Breast epithelium (tissue), 4 donors: ENCODE results near the gene ELMO1. TPM values are rescaled to one million over a fixed set of nuclear protein-coding genes. Genes with fewer than 3 reads are reported as not detected.

Source experiments
- DNase-seq, 2 donors: peaks; one replicate each; pipeline ENCODE4 v3.0.0-alpha.2; 2019; ENCODE audit warnings: low spot score in 2 of 2
- H3K27ac ChIP-seq, 2 donors: fragments of 200-600 bp; sonication (generic) in 1 of 2; one replicate each; pipeline ENCODE4 v1.5.1; 2016 to 2019; ENCODE audit warnings: mild to moderate bottlenecking in 1 of 2
- H3K27me3 ChIP-seq, 2 donors: fragments of 200-600 bp; sonication (generic) in 1 of 2; one replicate each; pipeline versions ENCODE4 v1.5.1 to v1.6.0; 2017 to 2019; ENCODE audit warnings: control low read depth in 1 of 2, mild to moderate bottlenecking in 1 of 2
- H3K36me3 ChIP-seq: fragments of 200-600 bp; one replicate; pipeline ENCODE4 v1.5.1; 2019
- H3K4me1 ChIP-seq, 2 donors: fragments of 200-600 bp; sonication (generic); one replicate each; pipeline ENCODE4 v1.5.1; 2016 to 2019; ENCODE audit warnings: control low read depth in 1 of 2
- H3K4me3 ChIP-seq, 3 donors: fragments of 200-600 bp; sonication (generic); 1 replicate in 2 of 3; 2 replicates in 1 of 3; pipeline ENCODE4 v1.5.1; 2016 to 2019; ENCODE audit warnings: mild to moderate bottlenecking in 3 of 3, moderate library complexity in 2 of 3
- H3K9me3 ChIP-seq, 2 donors: fragments of 200-600 bp; sonication (generic) in 1 of 2; one replicate each; pipeline ENCODE4 v1.5.1; 2016 to 2019; ENCODE audit warnings: control low read depth in 1 of 2
- CTCF ChIP-seq, 3 donors: fragments of 450-650 bp; IDR thresholded peaks; one replicate each; pipeline ENCODE4 v1.5.1; 2016 to 2017; ENCODE audit warnings: antibody characterized with exemption in 3 of 3, mild to moderate bottlenecking in 3 of 3, moderate library complexity in 3 of 3
- POLR2A ChIP-seq: fragments of 450-650 bp; IDR thresholded peaks from one replicate; pipeline ENCODE4 v1.6.1; 2016; ENCODE audit warnings: antibody characterized with exemption, mild to moderate bottlenecking, moderate library complexity
- POLR2AphosphoS5 ChIP-seq, 3 donors: sonication (generic); formaldehyde crosslinking; IDR thresholded peaks; one replicate each; pipeline ENCODE4 v1.6.1; 2017; ENCODE audit warnings: antibody characterized with exemption in 3 of 3
- intact Hi-C: fragments of 100-400 bp; cut with DNase I; formaldehyde crosslinking; loops from one replicate; pipeline ENCODE4 v1.15.1; 2023; ENCODE audit warnings: low total_unique reads
- total RNA-seq, 3 donors: library from RNA; depleted of rRNA; stranded (reverse); fragments of >200 nt; gene quantifications; one replicate each; pipeline ENCODE4 v1.1.0, GENCODE V29; 2016

Gene ELMO1
- total RNA-seq, 3 donors from 2014 or later: 49.5 to 110 (median 66.9) TPM

GRCh38 chr7:37255327-37255944 is 193.2 kb downstream of the ELMO1 start:
- Histone ChIP-seq H3K27me3 (no peaks in the 10 kb centered on the region), H3K4me1 (no peaks in the 10 kb centered on the region), H3K4me3 (no peak overlapping the region), H3K9me3 (no peaks in the 10 kb centered on the region), H3K36me3 (no peaks in the 10 kb centered on the region), H3K27ac (no peak overlapping the region)
- TF ChIP-seq POLR2A (no peak), CTCF (IDR thresholded peaks at IDR 0.05) (no peak), POLR2AphosphoS5 (IDR thresholded peaks at IDR 0.05) (no peak)
- intact Hi-C loops: no loop called here
- no peak for DNase-seq

DNA sequence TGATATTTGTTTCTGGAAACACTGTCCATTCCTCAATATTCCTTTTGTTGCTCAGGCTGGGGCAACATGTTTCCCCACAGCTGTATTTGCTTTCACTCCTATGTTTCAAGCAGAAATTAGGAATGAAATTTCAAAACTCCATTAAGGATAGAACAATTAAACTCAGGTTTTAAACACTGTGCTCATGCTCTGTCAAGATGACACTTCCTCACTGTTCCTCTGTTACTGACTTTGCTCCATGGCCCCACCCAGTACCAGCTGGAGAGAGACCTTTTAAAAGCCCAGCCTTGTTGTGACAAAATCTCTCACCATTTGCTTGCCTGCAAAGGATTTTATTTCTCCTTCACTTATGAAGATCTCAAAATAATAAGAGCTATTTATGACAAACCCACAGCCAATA is 197.4 kb downstream of the ELMO1 start:
- intact Hi-C loops: no loop called here
- Histone ChIP-seq H3K4me1 (no peaks in the 10 kb centered on the region), H3K4me3 (no peak overlapping the region), H3K9me3 (no peaks in the 10 kb centered on the region), H3K27me3 (no peaks in the 10 kb centered on the region), H3K36me3 (no peaks in the 10 kb centered on the region), H3K27ac (peak overlapping the region in 1 of 2 donors; percentile 55)
- no peak for TF ChIP-seq CTCF (IDR thresholded peaks at IDR 0.05)
- TF ChIP-seq POLR2AphosphoS5 (IDR thresholded peaks at IDR 0.05): no peak
- no peak for DNase-seq

GRCh38 chr7:37249240-37249639 is 199.4 kb downstream of the ELMO1 start:
- intact Hi-C loops: no loop called here
- Histone ChIP-seq H3K27me3 (no peaks in the 10 kb centered on the region), H3K4me3 (no peak overlapping the region), H3K9me3 (no peaks in the 10 kb centered on the region), H3K36me3 (no peaks in the 10 kb centered on the region), H3K4me1 (no peaks in the 10 kb centered on the region), H3K27ac (no peak overlapping the region)
- TF ChIP-seq CTCF (IDR thresholded peaks at IDR 0.05) (no peak), POLR2AphosphoS5 (IDR thresholded peaks at IDR 0.05) (no peak), POLR2A (no peak)
- DNase-seq: no peak

- no peak overlapping the region for H3K27ac ChIP-seq
- H3K4me3 ChIP-seq: no peak overlapping the region
- H3K4me1 ChIP-seq: no peaks in the 10 kb centered on the region
- no peaks in the 10 kb centered on the region for H3K36me3 ChIP-seq
- no peak for DNase-seq
- H3K27me3 ChIP-seq: no peaks in the 10 kb centered on the region
- TF ChIP-seq POLR2A: no peak
- TF ChIP-seq POLR2AphosphoS5 (IDR thresholded peaks at IDR 0.05): no peak
- no peak for TF ChIP-seq CTCF (IDR thresholded peaks at IDR 0.05)
- intact Hi-C loops: no loop called here
- no peaks in the 10 kb centered on the region for H3K9me3 ChIP-seq
These were observed 200.2 kb downstream of the ELMO1 start for GRCh38 chr7:37248396-37248861.

DNA sequence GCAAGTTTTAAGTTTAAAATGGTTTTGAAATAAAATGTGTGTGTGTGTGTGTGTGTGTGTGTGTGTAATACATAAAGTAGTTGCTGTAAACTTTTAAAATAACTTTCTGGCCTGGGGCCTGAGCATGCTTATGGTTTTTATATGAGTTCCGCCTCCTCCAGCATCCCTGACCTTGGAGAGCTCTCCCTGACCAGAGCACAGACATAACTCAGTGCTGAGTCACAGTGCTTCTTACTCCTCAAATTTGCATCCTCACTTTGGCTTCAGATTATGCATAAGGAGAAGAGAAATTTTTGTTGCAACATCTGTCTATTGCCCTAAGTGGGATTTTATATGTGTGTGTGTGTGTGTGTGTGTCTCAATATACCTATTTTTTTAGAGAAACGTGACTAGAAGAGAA is 200.8 kb downstream of the ELMO1 start:
- H3K27ac ChIP-seq: no peak overlapping the region
- TF ChIP-seq CTCF (IDR thresholded peaks at IDR 0.05): no peak
- no peak for TF ChIP-seq POLR2A
- no peak for TF ChIP-seq POLR2AphosphoS5 (IDR thresholded peaks at IDR 0.05)
- DNase-seq: no peak

More for the DNA sequence above, 200.8 kb downstream of the ELMO1 start:
- H3K9me3 ChIP-seq: no peaks in the 10 kb centered on the region
- no peaks in the 10 kb centered on the region for H3K27me3 ChIP-seq
- H3K4me1 ChIP-seq: no peaks in the 10 kb centered on the region
- H3K4me3 ChIP-seq: no peak overlapping the region
- no peaks in the 10 kb centered on the region for H3K36me3 ChIP-seq
- intact Hi-C loops: no loop called here
